Measurements from ENCODE around the gene NAP1L3.

NAP1L3 gene, protein sequence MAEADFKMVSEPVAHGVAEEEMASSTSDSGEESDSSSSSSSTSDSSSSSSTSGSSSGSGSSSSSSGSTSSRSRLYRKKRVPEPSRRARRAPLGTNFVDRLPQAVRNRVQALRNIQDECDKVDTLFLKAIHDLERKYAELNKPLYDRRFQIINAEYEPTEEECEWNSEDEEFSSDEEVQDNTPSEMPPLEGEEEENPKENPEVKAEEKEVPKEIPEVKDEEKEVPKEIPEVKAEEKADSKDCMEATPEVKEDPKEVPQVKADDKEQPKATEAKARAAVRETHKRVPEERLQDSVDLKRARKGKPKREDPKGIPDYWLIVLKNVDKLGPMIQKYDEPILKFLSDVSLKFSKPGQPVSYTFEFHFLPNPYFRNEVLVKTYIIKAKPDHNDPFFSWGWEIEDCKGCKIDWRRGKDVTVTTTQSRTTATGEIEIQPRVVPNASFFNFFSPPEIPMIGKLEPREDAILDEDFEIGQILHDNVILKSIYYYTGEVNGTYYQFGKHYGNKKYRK

GRCh38 chrX:93673056-93673868, at the start of gene NAP1L3:
TSS of gene NAP1L3 (minus strand) at chrX:93673578. CDS start at chrX:93673304, 274 bp downstream.
- Mint-ChIP-seq H3K9me3 (no peaks in the 10 kb centered on the region), H3K27ac (peak within 1 kb of the TSS; percentile 92 to 96 (median 96)), H3K27me3 (ENCODE audit: low read depth) (peaks cover 9% of the 10 kb centered on the region), H3K4me1 (peaks cover 18% of the 10 kb centered on the region), H3K36me3 (ENCODE audit: low read depth) (no peaks in the 10 kb centered on the region), H3K4me3 (peak within 1 kb of the TSS; percentile 97 to 98 (median 97))
- TF ChIP-seq, protein P1, sequence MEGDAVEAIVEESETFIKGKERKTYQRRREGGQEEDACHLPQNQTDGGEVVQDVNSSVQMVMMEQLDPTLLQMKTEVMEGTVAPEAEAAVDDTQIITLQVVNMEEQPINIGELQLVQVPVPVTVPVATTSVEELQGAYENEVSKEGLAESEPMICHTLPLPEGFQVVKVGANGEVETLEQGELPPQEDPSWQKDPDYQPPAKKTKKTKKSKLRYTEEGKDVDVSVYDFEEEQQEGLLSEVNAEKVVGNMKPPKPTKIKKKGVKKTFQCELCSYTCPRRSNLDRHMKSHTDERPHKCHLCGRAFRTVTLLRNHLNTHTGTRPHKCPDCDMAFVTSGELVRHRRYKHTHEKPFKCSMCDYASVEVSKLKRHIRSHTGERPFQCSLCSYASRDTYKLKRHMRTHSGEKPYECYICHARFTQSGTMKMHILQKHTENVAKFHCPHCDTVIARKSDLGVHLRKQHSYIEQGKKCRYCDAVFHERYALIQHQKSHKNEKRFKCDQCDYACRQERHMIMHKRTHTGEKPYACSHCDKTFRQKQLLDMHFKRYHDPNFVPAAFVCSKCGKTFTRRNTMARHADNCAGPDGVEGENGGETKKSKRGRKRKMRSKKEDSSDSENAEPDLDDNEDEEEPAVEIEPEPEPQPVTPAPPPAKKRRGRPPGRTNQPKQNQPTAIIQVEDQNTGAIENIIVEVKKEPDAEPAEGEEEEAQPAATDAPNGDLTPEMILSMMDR (IDR thresholded peaks at IDR 0.05; ENCODE audit: unreplicated experiment in 3 of 3) = no peak

DNA sequence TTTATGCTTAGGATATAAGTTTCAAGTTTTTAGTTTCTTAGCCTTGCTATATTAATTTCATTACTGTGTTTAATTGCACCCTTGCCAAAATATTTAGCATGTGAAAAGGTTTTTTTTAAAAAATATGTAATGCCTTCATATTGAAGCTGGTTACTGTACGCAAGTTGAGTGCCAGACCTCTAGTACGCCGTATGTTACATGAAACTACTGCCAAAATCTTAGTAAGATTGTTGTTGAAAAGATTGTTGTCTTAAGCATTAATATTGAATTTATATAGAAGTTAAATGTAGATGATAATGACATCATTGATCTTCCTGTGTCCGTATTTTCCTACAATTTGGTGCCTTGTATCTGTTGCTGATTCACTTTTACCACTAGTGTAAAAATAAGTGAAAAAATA, 37.7 kb upstream of the NAP1L3 start:
- no peaks in the 10 kb centered on the region for H3K36me3 Mint-ChIP-seq (ENCODE audit: low read depth)
- H3K4me1 Mint-ChIP-seq = no peaks in the 10 kb centered on the region
- no peak overlapping the region for H3K27ac Mint-ChIP-seq
- H3K9me3 Mint-ChIP-seq = no peaks in the 10 kb centered on the region
- H3K4me3 Mint-ChIP-seq = no peak overlapping the region
- TF ChIP-seq, protein P1 (IDR thresholded peaks at IDR 0.05; ENCODE audit: unreplicated experiment in 3 of 3) = no peak
- H3K27me3 Mint-ChIP-seq (ENCODE audit: low read depth) = no peaks in the 10 kb centered on the region

- Mint-ChIP-seq H3K27me3 (ENCODE audit: low read depth) (no peaks in the 10 kb centered on the region), H3K4me1 (no peaks in the 10 kb centered on the region), H3K27ac (no peak overlapping the region), H3K4me3 (no peak overlapping the region), H3K36me3 (ENCODE audit: low read depth) (no peaks in the 10 kb centered on the region), H3K9me3 (no peaks in the 10 kb centered on the region)
- TF ChIP-seq, protein P1 (IDR thresholded peaks at IDR 0.05; ENCODE audit: unreplicated experiment in 3 of 3) = no peak
Observed at GRCh38 chrX:93703701-93704100, 30.3 kb upstream of the NAP1L3 start.

GRCh38 chrX:93695981-93696380, 22.6 kb upstream of the NAP1L3 start:
- Mint-ChIP-seq H3K36me3 (ENCODE audit: low read depth) (no peaks in the 10 kb centered on the region), H3K9me3 (no peaks in the 10 kb centered on the region), H3K27me3 (ENCODE audit: low read depth) (no peaks in the 10 kb centered on the region), H3K4me1 (no peaks in the 10 kb centered on the region), H3K4me3 (no peak overlapping the region), H3K27ac (no peak overlapping the region)
- TF ChIP-seq, protein P1 (IDR thresholded peaks at IDR 0.05; ENCODE audit: unreplicated experiment in 3 of 3) = no peak

DNA sequence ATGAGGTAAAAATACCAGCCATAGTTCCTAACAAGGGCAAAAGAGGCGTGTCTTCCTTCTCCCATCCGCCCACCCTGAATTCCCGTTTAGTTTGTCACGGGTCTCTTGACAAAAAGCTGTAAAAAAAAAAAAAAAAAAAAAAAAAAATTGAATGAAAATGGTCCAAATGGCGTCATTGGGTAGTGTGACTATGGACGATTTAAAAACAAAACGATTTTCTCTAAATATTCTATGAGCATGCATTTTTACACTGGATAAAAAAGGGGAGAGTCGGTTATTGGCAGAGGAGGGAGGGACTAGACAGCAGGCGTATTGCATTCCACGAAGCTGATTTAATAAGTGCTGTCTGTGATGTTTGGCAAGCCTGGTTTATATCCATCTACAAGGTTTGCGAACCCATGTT, 492 bp upstream of the NAP1L3 start, which contains the start of gene FAM133A:
Gene FAM133A, plus strand, starts transcription at position 338 of the 403 bp plus-strand sequence. CDS start 35,214 bp downstream, outside the sequence.
- Mint-ChIP-seq H3K36me3 (ENCODE audit: low read depth) (no peaks in the 10 kb centered on the region), H3K27ac (peak within 1 kb of the TSS; percentile 92 to 96 (median 96)), H3K4me3 (peak within 1 kb of the TSS; percentile 97 to 98 (median 97))

More for the DNA sequence above, 492 bp upstream of the NAP1L3 start, which contains the start of gene FAM133A:
- peaks cover 18% of the 10 kb centered on the region for H3K4me1 Mint-ChIP-seq
- TF ChIP-seq, protein P1 (IDR thresholded peaks at IDR 0.05; ENCODE audit: unreplicated experiment in 3 of 3) = no peak
- no peaks in the 10 kb centered on the region for H3K9me3 Mint-ChIP-seq
- peaks cover 13% of the 10 kb centered on the region for H3K27me3 Mint-ChIP-seq (ENCODE audit: low read depth)
